Lower leg skin (tissue), 4 donors: ENCODE data around the gene POFUT2. TPM values are rescaled to one million over a fixed set of nuclear protein-coding genes. Genes with fewer than 3 reads are reported as not detected.

Experiments used
- DNase-seq, 2 donors: peaks; one replicate each; pipeline ENCODE4 v3.0.0-alpha.2; 2019; ENCODE audit warnings: low spot score in 2 of 2
- H3K4me3 ChIP-seq: fragments of 200-600 bp; sonication (generic); 2 replicates; pipeline ENCODE4 v1.5.1; 2017; ENCODE audit warnings: mild to moderate bottlenecking, low read depth; ENCODE audit not compliant: poor library complexity, severe bottlenecking
- POLR2A ChIP-seq, 2 donors: fragments of 450-650 bp; IDR thresholded peaks; one replicate each; pipeline ENCODE4 v1.6.1; 2016 to 2017; ENCODE audit warnings: antibody characterized with exemption in 2 of 2, mild to moderate bottlenecking in 1 of 2, moderate library complexity in 1 of 2
- WGBS, 2 donors: methylation state at CpG; one replicate each; pipeline ENCODE4 v1.1.5; 2018; 5-methylcytosine and 5-hydroxymethylcytosine counted together
- intact Hi-C: fragments of 100-400 bp; cut with DNase I; formaldehyde crosslinking; loops from one replicate; pipeline ENCODE4 v1.15.0; 2023; ENCODE audit warnings: low total_unique reads
- total RNA-seq, 4 donors: library from RNA; depleted of rRNA; stranded (reverse); fragments of >200 nt; gene quantifications; one replicate each; pipeline ENCODE4 v1.1.0, GENCODE V29; 2016
- TF ChIP-seq, protein P1 (sequence below), 3 donors: fragments of 450-650 bp; IDR thresholded peaks; one replicate each; pipeline ENCODE4 v1.5.1; 2016; ENCODE audit warnings: antibody characterized with exemption in 3 of 3, mild to moderate bottlenecking in 3 of 3, moderate library complexity in 2 of 3

The POFUT2 gene
- total RNA-seq, 4 donors from 2014 or later: 15.0 to 22.1 (median 18.9) TPM

DNA sequence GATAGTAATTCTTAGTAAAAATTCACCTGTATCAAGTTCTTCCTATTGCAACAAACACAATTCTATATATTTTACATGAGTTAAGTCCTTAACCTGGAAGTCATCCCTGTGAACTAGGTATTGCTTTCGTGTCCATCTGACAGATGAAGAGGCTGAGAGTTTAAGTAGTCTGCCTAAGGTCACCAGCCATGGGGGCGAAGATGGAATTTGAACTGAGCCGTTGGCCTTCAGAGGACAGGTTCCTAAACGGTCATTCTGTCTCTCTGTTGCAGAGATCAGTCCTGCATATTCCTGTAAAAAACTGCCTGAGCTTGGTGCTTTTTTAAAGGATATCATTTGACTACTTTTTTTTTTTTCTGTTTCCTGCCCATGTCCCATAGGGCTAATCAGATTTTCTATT, 10.2 kb upstream of the POFUT2 start:
- TF ChIP-seq, protein P1, sequence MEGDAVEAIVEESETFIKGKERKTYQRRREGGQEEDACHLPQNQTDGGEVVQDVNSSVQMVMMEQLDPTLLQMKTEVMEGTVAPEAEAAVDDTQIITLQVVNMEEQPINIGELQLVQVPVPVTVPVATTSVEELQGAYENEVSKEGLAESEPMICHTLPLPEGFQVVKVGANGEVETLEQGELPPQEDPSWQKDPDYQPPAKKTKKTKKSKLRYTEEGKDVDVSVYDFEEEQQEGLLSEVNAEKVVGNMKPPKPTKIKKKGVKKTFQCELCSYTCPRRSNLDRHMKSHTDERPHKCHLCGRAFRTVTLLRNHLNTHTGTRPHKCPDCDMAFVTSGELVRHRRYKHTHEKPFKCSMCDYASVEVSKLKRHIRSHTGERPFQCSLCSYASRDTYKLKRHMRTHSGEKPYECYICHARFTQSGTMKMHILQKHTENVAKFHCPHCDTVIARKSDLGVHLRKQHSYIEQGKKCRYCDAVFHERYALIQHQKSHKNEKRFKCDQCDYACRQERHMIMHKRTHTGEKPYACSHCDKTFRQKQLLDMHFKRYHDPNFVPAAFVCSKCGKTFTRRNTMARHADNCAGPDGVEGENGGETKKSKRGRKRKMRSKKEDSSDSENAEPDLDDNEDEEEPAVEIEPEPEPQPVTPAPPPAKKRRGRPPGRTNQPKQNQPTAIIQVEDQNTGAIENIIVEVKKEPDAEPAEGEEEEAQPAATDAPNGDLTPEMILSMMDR (IDR thresholded peaks at IDR 0.05): no peak
- no peak for TF ChIP-seq POLR2A (IDR thresholded peaks at IDR 0.05)
- intact Hi-C loops: no loop called here
- peak in 1 of 2 donors; percentile 71 for DNase-seq
- H3K4me3 ChIP-seq: no peak overlapping the region
- 88 to 94% methylated on average over 4 of the region's 4 CpGs for WGBS, 2 donors

DNA sequence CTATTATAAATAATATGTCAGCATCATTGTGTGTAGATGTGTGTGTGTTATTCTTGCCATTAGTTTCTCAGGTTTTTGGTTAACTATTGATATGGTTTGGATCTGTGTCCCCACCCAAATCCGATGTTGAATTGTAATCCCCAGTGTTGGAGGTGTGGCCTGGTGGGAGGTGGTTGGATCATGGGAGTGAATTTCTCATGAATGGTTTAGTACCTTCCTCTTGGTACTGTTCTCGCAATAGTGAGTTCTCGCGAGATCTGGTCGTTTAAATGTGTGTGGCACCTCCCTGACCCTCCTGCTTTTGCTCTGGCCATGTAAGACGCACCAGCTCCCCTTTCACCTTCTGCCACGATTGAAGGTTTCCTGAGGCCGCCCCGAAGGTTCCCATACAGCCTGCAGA, 9.6 kb upstream of the POFUT2 start:
- 91% methylated on average over 9 of the region's 9 CpGs for WGBS, 2 donors
- TF ChIP-seq, protein P1 (IDR thresholded peaks at IDR 0.05): no peak
- no peak for TF ChIP-seq POLR2A (IDR thresholded peaks at IDR 0.05)
- no peak for DNase-seq
- intact Hi-C loops: no loop called here
- no peak overlapping the region for H3K4me3 ChIP-seq

DNA sequence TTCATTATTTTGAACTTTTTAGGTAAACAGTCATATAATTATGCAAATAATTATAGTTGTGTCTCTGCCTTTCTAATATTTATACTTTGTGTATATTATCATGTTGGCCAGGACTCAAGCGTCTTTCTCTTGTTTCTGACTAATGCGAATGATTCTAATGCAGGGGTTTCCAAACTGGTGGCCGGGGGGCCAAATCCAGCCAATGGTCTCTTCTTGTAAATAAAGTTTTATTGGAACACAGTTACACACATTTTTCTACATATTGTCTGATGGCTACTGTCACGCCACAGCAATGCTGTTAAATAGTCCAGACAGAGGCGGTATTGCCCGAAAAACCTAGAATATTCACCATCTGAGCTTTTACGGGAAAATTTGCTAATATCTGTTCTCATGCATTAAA, 8.9 kb upstream of the POFUT2 start:
- 97% methylated on average over 7 of the region's 7 CpGs for WGBS, 2 donors
- TF ChIP-seq, protein P1 (IDR thresholded peaks at IDR 0.05): no peak
- TF ChIP-seq POLR2A (IDR thresholded peaks at IDR 0.05): no peak
- DNase-seq: no peak
- intact Hi-C loops: no loop called here
- no peak overlapping the region for H3K4me3 ChIP-seq

DNA sequence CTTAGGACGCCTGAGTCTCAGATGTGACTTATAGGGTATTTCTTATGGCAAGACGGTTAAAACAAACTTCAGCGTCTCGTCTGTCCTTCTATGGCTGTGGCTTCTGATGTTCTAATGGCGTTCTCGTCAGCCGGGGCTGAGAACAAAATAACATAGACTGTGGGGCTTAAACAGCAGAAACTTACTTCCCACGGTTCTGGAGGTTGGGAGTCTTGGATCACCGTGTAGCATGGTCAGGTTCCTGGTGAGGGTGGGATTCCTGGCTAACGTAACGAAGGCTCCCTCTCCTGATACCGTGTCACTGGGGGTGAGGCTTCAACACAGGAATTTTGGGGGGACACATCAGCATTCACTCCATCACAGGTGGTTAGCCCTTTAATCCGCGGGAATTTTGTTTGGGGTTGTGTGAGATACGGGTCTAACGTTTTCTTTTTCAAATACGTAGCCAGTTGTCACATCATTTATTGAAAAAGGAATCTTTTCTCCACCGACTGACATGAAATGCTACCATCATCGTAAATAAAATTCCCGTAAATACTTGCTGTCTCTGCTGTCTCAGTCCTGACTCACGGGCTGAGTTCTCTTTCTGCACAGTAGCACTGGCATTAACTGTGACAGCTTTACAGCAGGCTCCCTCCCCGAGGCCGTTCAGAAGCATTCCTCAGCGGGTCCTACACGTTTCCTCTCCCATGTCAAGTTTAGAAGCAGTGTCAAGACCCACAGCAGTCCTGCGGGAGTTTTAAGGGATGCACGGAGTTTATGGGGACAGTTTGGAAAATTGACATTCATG, 8.1 kb upstream of the POFUT2 start:
- intact Hi-C loops: no loop called here
- WGBS, 2 donors: 76 to 78% methylated on average over 27 of the region's 27 CpGs
- H3K4me3 ChIP-seq: no peak overlapping the region
- DNase-seq: peak in 1 of 2 donors; percentile 76
- TF ChIP-seq, protein P1 (IDR thresholded peaks at IDR 0.05): no peak
- no peak for TF ChIP-seq POLR2A (IDR thresholded peaks at IDR 0.05)

DNA sequence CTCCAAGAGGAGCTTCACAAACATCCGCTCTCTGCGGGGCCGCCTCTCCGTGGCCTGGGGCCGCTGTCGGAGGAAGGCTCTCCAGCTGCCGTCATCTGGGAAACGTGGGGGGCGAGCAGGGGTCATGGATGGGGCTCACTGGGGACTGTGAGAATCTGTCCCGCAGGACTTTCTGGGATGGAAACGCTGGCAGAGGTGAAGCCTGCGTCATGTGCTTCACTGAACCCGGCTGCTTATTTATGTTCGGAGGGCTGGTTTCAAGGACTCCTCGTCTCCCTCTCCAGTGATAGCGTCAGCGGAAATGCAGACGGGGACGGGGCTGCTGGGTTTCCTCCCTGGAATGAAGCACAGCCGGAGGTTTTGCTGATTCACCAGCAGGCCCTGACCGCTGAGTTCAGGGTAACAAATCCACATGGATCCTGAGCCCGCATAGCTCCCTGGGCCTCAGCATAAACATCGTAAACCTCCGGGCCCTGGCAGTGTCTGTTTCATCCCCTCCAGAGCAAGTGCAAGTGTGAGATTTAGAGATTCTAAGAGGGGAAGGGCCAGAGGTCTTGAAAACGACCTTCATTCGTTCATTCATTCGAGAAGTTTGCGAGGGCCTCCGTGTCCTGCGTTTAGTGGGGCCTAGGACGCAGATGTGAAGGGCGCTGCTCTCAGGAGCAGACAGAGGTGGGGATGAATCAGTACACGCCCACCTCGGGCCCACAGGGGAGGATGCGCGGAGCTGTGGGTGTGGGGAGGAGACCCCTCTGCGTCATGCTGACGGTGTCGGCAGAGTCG, 7.0 kb upstream of the POFUT2 start:
- peak in 1 of 2 donors; percentile 94 for DNase-seq
- 66 to 75% methylated on average over 40 of the region's 40 CpGs for WGBS, 2 donors
- no peak for TF ChIP-seq POLR2A (IDR thresholded peaks at IDR 0.05)
- TF ChIP-seq, protein P1 (IDR thresholded peaks at IDR 0.05): no peak
- no peak overlapping the region for H3K4me3 ChIP-seq
- intact Hi-C loops: no loop called here
